Skeletal muscle cell (primary cell): ENCODE data around the gene ALDH3B2.
"Not testable (repeated sequence)": the region's sequence is repeated elsewhere in the genome, so short reads cannot be mapped to it uniquely, and the experiment has no call there.

Experiments
- DNase-seq: peaks from one replicate; pipeline ENCODE4 v3.0.0-alpha.2; 2010; ENCODE audit warnings: low read depth
- H3K4me3 ChIP-seq: 2 replicates; pipeline ENCODE4 v1.5.1; 2011; ENCODE audit warnings: low read depth, mild to moderate bottlenecking, control low read depth, low read length, moderate library complexity

The ALDH3B2 gene

GRCh38 chr11:67674442-67674871, at the start of gene ALDH3B2:
TSS of gene ALDH3B2 (minus strand) at chr11:67674623. CDS start at chr11:67666935, 7,688 bp downstream.
- no peak within 1 kb of the TSS for H3K4me3 ChIP-seq

GRCh38 chr11:67723036-67723435, 48.6 kb upstream of the ALDH3B2 start:
- not testable (repeated sequence) for H3K4me3 ChIP-seq, DNase-seq

More at GRCh38 chr11:67674442-67674871, at the start of gene ALDH3B2:
- no peak for DNase-seq

- DNase-seq: not testable (repeated sequence)
Observed at GRCh38 chr11:67716226-67716625, 41.8 kb upstream of the ALDH3B2 start.

GRCh38 chr11:67715801-67716200, 41.4 kb upstream of the ALDH3B2 start:
- not testable (repeated sequence) for DNase-seq, H3K4me3 ChIP-seq

More at GRCh38 chr11:67716226-67716625, 41.8 kb upstream of the ALDH3B2 start:
- not testable (repeated sequence) for H3K4me3 ChIP-seq

GRCh38 chr11:67713892-67714509, 39.6 kb upstream of the ALDH3B2 start:
- not testable (repeated sequence) for H3K4me3 ChIP-seq, DNase-seq

- not testable (repeated sequence) for DNase-seq, H3K4me3 ChIP-seq
Observed at GRCh38 chr11:67711676-67712075, 37.3 kb upstream of the ALDH3B2 start.

- not testable (repeated sequence) for DNase-seq, H3K4me3 ChIP-seq
Observed at GRCh38 chr11:67711212-67711611, 36.8 kb upstream of the ALDH3B2 start.

- not testable (repeated sequence) for H3K4me3 ChIP-seq, DNase-seq
Observed at GRCh38 chr11:67709806-67710205, 35.4 kb upstream of the ALDH3B2 start.

GRCh38 chr11:67705264-67705663, 30.8 kb upstream of the ALDH3B2 start:
- DNase-seq: no peak

GRCh38 chr11:67704524-67704923, 30.1 kb upstream of the ALDH3B2 start:
- no peak for DNase-seq
- H3K4me3 ChIP-seq: no peak overlapping the region

More at GRCh38 chr11:67705264-67705663, 30.8 kb upstream of the ALDH3B2 start:
- no peak overlapping the region for H3K4me3 ChIP-seq

GRCh38 chr11:67703709-67704108, 29.3 kb upstream of the ALDH3B2 start:
- not testable (repeated sequence) for H3K4me3 ChIP-seq, DNase-seq

- H3K4me3 ChIP-seq: no peak overlapping the region
- DNase-seq: no peak
Observed at GRCh38 chr11:67700548-67701262, 26.3 kb upstream of the ALDH3B2 start.

- DNase-seq: no peak
- H3K4me3 ChIP-seq: no peak overlapping the region
Observed at GRCh38 chr11:67700141-67700540, 25.7 kb upstream of the ALDH3B2 start.

- DNase-seq: no peak
- H3K4me3 ChIP-seq: no peak overlapping the region
Observed at GRCh38 chr11:67699521-67699920, 25.1 kb upstream of the ALDH3B2 start.

GRCh38 chr11:67698247-67698646, 23.8 kb upstream of the ALDH3B2 start:
- DNase-seq: no peak
- no peak overlapping the region for H3K4me3 ChIP-seq

- no peak overlapping the region for H3K4me3 ChIP-seq
- DNase-seq: no peak
Observed at GRCh38 chr11:67697846-67698245, 23.4 kb upstream of the ALDH3B2 start.

GRCh38 chr11:67696998-67697397, 22.6 kb upstream of the ALDH3B2 start:
- DNase-seq: no peak

GRCh38 chr11:67695606-67696005, 21.2 kb upstream of the ALDH3B2 start:
- H3K4me3 ChIP-seq: no peak overlapping the region
- no peak for DNase-seq

More at GRCh38 chr11:67696998-67697397, 22.6 kb upstream of the ALDH3B2 start:
- no peak overlapping the region for H3K4me3 ChIP-seq

- no peak for DNase-seq
- H3K4me3 ChIP-seq: no peak overlapping the region
Observed at GRCh38 chr11:67694875-67695555, 20.6 kb upstream of the ALDH3B2 start.

GRCh38 chr11:67691149-67691548, 16.7 kb upstream of the ALDH3B2 start:
- DNase-seq: no peak
- H3K4me3 ChIP-seq: no peak overlapping the region
